Ovary (tissue), 3 donors: ENCODE measurements around the gene NSL1.

ENCODE experiments used
- EP300 ChIP-seq: sonication (generic); formaldehyde crosslinking; IDR thresholded peaks from one replicate; pipeline ENCODE4 v1.6.1; 2017; ENCODE audit warnings: antibody characterized with exemption
- POLR2A ChIP-seq: fragments of 450-650 bp; IDR thresholded peaks from one replicate; pipeline ENCODE4 v1.6.1; 2017; ENCODE audit warnings: antibody characterized with exemption, mild to moderate bottlenecking, moderate library complexity
- TF ChIP-seq, protein P1 (sequence below), 3 donors: fragments of 450-650 bp in 2 of 3; fragments of 200-600 bp in 1 of 3; IDR thresholded peaks; one replicate each; pipeline versions ENCODE4 v1.5.1 to v1.8.0; 2016 to 2022; ENCODE audit warnings: antibody characterized with exemption in 3 of 3, mild to moderate bottlenecking in 1 of 3
- donor health status: DM: no; HTN: no; CAD: no.

DNA sequence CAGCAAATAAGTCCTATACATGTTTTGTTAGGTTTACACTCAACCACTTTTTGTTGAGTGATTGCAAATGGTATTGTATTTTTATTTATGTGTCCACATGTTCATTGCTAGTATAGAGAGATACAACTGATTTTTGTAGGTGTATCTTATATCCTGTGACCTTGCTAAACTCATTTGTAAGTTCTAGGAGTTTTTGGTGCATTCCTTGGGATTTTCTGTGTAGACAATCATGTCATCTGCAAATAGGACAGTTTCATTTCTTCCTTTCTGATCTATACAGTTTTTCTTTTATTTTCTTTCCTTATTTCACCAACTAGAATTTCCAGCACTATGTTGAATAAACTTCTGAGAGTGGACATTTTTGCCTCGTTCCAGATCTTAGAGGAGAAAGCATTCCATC, 75.4 kb downstream of the NSL1 start:
- TF ChIP-seq, protein P1, sequence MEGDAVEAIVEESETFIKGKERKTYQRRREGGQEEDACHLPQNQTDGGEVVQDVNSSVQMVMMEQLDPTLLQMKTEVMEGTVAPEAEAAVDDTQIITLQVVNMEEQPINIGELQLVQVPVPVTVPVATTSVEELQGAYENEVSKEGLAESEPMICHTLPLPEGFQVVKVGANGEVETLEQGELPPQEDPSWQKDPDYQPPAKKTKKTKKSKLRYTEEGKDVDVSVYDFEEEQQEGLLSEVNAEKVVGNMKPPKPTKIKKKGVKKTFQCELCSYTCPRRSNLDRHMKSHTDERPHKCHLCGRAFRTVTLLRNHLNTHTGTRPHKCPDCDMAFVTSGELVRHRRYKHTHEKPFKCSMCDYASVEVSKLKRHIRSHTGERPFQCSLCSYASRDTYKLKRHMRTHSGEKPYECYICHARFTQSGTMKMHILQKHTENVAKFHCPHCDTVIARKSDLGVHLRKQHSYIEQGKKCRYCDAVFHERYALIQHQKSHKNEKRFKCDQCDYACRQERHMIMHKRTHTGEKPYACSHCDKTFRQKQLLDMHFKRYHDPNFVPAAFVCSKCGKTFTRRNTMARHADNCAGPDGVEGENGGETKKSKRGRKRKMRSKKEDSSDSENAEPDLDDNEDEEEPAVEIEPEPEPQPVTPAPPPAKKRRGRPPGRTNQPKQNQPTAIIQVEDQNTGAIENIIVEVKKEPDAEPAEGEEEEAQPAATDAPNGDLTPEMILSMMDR (IDR thresholded peaks at IDR 0.05), result no peak
- TF ChIP-seq POLR2A, result no peak
- no peak for TF ChIP-seq EP300
